SKM-1 (cell line): ENCODE measurements around the gene EIF6.

Experiments used
- DNase-seq: peaks from one replicate; lab custom pipeline; 2025; ENCODE audit not compliant: unreplicated experiment; lab: John Stamatoyannopoulos, UW

Gene EIF6

GRCh38 chr20:35280523-35280922 lies 4.0 kb downstream of the EIF6 start:
- no peak for DNase-seq

- no peak for DNase-seq
These were observed 4.9 kb downstream of the EIF6 start for GRCh38 chr20:35279533-35280174.

GRCh38 chr20:35279040-35279439 lies 5.5 kb downstream of the EIF6 start:
- DNase-seq, result no peak

GRCh38 chr20:35277531-35278395 lies 6.8 kb downstream of the EIF6 start, which contains the start of gene MMP24OS:
Gene MMP24OS, minus strand, starts transcription at chr20:35278122. Its CDS starts 193 bp downstream, at chr20:35277929.
- DNase-seq, result no peak

DNA sequence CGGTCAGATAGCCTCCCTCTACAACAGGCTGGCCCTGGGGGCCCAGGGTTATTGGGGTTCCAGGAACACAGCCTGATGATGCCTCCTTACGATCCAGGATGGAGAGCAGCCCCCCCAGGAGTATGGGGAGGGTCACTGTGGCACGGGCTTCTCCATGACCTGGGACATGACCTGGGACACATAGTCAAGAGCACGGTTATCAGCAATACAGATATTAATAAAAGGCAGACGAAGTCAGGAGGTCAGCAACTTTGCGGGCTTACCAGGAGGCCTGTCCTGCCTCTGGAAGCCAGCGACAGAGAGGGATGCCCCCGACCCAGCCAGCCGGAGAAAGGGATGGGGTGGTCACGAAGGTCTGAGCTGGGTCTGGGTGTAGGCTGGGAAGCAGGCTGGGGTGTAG lies 7.4 kb downstream of the EIF6 start:
- DNase-seq, result no peak

- DNase-seq, result no peak
These were observed 8.2 kb downstream of the EIF6 start for GRCh38 chr20:35276408-35276807.

- no peak for DNase-seq
These were observed 8.8 kb downstream of the EIF6 start for GRCh38 chr20:35275741-35276251.

DNA sequence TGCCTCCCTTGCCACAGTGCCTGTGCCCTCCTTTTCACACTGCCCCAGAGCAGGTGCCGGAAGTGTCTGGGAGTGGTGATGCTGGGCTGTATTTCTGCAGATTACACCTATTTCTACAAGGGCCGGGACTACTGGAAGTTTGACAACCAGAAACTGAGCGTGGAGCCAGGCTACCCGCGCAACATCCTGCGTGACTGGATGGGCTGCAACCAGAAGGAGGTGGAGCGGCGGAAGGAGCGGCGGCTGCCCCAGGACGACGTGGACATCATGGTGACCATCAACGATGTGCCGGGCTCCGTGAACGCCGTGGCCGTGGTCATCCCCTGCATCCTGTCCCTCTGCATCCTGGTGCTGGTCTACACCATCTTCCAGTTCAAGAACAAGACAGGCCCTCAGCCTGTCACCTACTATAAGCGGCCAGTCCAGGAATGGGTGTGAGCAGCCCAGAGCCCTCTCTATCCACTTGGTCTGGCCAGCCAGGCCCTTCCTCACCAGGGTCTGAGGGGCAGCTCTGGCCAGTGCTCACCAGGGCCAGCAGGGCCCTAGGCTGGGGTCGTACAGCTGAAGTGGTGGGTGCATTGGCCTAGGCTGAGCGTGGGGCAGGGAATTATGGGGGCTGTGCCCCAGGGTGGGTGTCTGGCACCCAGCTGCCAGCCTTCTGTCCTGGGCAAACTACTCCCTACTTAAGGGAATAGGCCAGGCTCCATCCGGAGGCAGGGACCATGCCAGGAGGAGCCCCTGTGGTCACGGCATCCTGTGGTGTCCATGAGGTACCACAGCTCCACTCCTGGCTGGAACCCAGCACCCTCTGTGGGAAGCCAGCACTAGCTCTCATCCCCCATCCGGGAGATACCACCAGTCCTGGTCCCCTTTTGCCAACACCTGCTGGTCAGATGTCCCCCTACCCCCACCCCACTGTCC lies 10.1 kb downstream of the EIF6 start:
- no peak for DNase-seq

- DNase-seq, result no peak
These were observed 11.0 kb downstream of the EIF6 start for GRCh38 chr20:35273449-35274171.

DNA sequence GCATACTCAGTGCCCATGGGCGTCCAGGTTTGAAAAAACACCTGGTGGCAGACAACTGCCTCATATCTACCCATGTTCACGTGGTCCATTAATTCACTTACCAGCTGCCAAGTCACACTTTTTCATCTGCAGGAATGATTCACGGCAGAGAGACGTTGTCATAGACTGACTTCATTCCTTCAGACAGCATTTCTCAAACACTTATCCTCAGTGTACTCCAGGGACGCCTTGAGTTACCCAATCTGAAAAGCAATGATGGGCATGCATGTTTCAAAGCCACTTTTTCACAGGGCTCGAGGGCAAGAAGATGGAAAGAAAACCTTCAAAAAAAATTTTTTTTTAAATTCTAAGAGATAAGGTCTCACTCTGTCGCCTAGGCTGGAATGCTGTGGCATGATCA lies 12.7 kb downstream of the EIF6 start:
- no peak for DNase-seq

GRCh38 chr20:35271073-35271882 lies 13.3 kb downstream of the EIF6 start:
- DNase-seq, result no peak

- DNase-seq, result no peak
These were observed 14.3 kb downstream of the EIF6 start for GRCh38 chr20:35270021-35270902.

DNA sequence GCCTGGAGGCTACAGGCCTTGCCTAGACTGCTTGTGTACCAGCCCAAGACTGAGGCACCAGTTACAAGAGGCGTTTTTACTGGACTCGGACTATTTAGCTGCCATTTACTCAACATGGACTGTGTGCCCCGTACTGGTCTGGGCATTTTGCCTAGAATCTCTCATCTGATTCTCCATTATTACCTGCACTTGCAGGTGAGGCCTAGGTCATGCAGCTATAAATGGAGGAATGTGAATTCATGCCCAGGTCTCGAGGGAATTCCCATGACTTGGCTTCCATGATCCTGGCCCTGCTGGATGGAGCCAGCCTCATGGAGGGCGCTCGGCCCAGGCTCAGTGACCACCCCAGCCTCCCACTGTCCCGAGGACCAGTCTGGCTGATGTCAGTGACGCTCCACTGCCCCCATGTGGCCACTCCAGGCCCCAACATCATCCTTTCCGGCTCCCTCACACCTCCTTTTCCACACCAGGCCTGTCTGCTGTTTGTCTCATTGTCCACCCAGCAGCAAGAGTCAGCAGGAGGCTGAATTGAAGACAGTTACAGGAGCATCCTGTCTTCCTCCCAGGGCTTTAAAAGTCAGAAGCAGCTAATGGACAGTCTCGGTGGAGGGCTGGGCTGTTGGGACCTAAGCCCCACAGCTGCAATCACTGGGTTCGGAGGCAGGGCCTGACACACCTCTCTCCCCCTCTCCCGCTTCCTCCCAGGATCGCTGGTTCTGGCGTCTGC lies 15.4 kb downstream of the EIF6 start:
- peak; percentile 77 for DNase-seq

DNA sequence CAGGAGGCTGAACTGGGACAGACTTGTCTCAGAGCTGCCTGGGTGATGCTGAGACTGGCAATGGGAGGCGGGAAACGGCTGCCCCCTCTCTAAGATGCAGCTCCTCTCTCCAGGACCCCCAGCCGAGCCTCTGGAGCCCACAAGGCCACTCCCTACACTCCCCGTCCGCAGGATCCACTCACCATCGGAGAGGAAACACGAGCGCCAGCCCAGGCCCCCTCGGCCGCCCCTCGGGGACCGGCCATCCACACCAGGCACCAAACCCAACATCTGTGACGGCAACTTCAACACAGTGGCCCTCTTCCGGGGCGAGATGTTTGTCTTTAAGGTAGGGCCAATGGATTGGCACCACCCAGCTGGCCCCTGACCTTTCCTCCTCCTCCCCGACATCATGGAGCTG lies 17.5 kb downstream of the EIF6 start:
- no peak for DNase-seq

DNA sequence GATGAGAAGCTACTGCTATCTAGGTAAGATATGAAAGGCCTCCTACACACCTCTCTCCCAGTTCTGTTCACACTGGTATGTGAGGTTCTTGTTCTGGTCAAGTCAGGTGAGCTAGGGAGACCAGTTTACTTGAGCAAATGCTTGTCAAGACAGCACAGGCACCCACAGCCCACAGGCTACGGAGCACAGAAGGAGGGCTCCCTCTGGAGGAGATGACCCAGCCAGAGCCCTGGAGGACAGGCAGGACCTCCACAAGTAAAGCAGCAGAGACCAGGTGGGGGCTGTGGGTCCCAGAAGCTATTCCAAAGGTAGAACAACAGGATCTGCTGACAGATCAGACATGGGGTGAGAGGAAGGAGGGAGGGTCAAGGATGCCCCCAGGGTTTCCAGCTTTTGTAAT lies 19.8 kb downstream of the EIF6 start:
- DNase-seq, result no peak

GRCh38 chr20:35263532-35264341 lies 20.8 kb downstream of the EIF6 start:
- no peak for DNase-seq
